Left renal pelvis (tissue), 4 donors: ENCODE measurements around the gene RUNX3. TPM values are rescaled to one million over a fixed set of nuclear protein-coding genes. Genes with fewer than 3 reads are reported as not detected.

Source experiments
- DNase-seq, 4 donors: peaks; one replicate each; pipeline ENCODE4 v3.0.0-alpha.2; 2013; ENCODE audit warnings: low read depth in 4 of 4, low spot score in 3 of 4
- polyA plus RNA-seq, 4 donors: library from polyadenylated mRNA; unstranded; fragments of 120-200 nt; gene quantifications; one replicate each; pipeline ENCODE4 v1.2.1, GENCODE V29; 2013; ENCODE audit not compliant: insufficient read length in 4 of 4

The RUNX3 gene
- polyA plus RNA-seq, 4 donors, result 0.41 to 0.70 (median 0.58) TPM

GRCh38 chr1:24948079-24948827 lies 18.2 kb upstream of the RUNX3 start:
- no peak for DNase-seq

GRCh38 chr1:24946861-24947658 lies 17.0 kb upstream of the RUNX3 start:
- DNase-seq, result no peak

- no peak for DNase-seq
Measured at GRCh38 chr1:24945354-24946326, 15.6 kb upstream of the RUNX3 start.

- DNase-seq, result no peak
Measured at GRCh38 chr1:24944318-24944717, 14.2 kb upstream of the RUNX3 start.

- no peak for DNase-seq
Measured at GRCh38 chr1:24942789-24943188, 12.7 kb upstream of the RUNX3 start.

- DNase-seq, result no peak
Measured at GRCh38 chr1:24941564-24941963, 11.5 kb upstream of the RUNX3 start.

GRCh38 chr1:24940231-24940630 lies 10.2 kb upstream of the RUNX3 start:
- no peak for DNase-seq

- no peak for DNase-seq
Measured at GRCh38 chr1:24939675-24940193, 9.7 kb upstream of the RUNX3 start.

GRCh38 chr1:24939040-24939674 lies 9.1 kb upstream of the RUNX3 start:
- no peak for DNase-seq

GRCh38 chr1:24938276-24938675 lies 8.2 kb upstream of the RUNX3 start:
- no peak for DNase-seq

- no peak for DNase-seq
Measured at GRCh38 chr1:24936684-24937083, 6.6 kb upstream of the RUNX3 start.

GRCh38 chr1:24935615-24936484 lies 5.8 kb upstream of the RUNX3 start:
- DNase-seq, result no peak

- DNase-seq, result no peak
Measured at GRCh38 chr1:24935196-24935526, 5.1 kb upstream of the RUNX3 start.

GRCh38 chr1:24934310-24935195 lies 4.5 kb upstream of the RUNX3 start:
- DNase-seq, result no peak

- no peak for DNase-seq
Measured at GRCh38 chr1:24933468-24933867, 3.4 kb upstream of the RUNX3 start.

GRCh38 chr1:24932725-24933294 lies 2.7 kb upstream of the RUNX3 start:
- DNase-seq, result no peak

GRCh38 chr1:24932284-24932683 lies 2.2 kb upstream of the RUNX3 start:
- no peak for DNase-seq
